Endodermal cell (in vitro differentiated cells): ENCODE measurements around the gene SNTB2. TPM values are rescaled to one million over a fixed set of nuclear protein-coding genes. Genes with fewer than 3 reads are reported as not detected.

Experiments used
- DNase-seq: peaks from one replicate; pipeline ENCODE4 v3.0.0-alpha.2; 2017
- H3K27ac ChIP-seq: 2 replicates; pipeline ENCODE4 v1.5.1; 2013; ENCODE audit warnings: mild to moderate bottlenecking, low read depth, low read length, moderate library complexity
- H3K27me3 ChIP-seq: 2 replicates; pipeline ENCODE4 v1.6.1; 2013; ENCODE audit warnings: mild to moderate bottlenecking, low read length, moderate library complexity; ENCODE audit not compliant: insufficient read depth, control insufficient read depth, poor library complexity, severe bottlenecking
- H3K36me3 ChIP-seq: 2 replicates; pipeline ENCODE4 v1.7.0; 2013; ENCODE audit warnings: mild to moderate bottlenecking, low read length, moderate library complexity; ENCODE audit not compliant: control insufficient read depth, insufficient read depth
- H3K4me1 ChIP-seq: one replicate; pipeline ENCODE4 v1.7.0; 2013; ENCODE audit warnings: low read length; ENCODE audit not compliant: control insufficient read depth, insufficient read depth
- H3K4me3 ChIP-seq: 2 replicates; pipeline ENCODE4 v1.5.1; 2013; ENCODE audit warnings: mild to moderate bottlenecking, low read length, moderate library complexity
- H3K9ac ChIP-seq: 2 replicates; pipeline ENCODE4 v1.6.1; 2013; ENCODE audit warnings: mild to moderate bottlenecking, low read length, moderate library complexity; ENCODE audit not compliant: poor library complexity, severe bottlenecking; ENCODE audit errors: extremely low read depth
- H3K9me3 ChIP-seq: 2 replicates; pipeline ENCODE4 v1.6.1; 2013; ENCODE audit warnings: mild to moderate bottlenecking, low read length, moderate library complexity; ENCODE audit not compliant: control insufficient read depth
- H3K27ac Mint-ChIP-seq: 2 replicates; pipeline ENCODE4 v1.8.0; 2020; ENCODE audit warnings: mixed read lengths
- H3K27me3 Mint-ChIP-seq: 2 replicates; pipeline ENCODE4 v1.8.0; 2021; ENCODE audit warnings: mild to moderate bottlenecking, mixed read lengths; ENCODE audit not compliant: insufficient read depth
- H3K36me3 Mint-ChIP-seq: 2 replicates; pipeline ENCODE4 v1.8.0; 2020; ENCODE audit warnings: low read depth, mixed read lengths
- H3K4me1 Mint-ChIP-seq: 2 replicates; pipeline ENCODE4 v1.8.0; 2020; ENCODE audit warnings: mixed read lengths
- H3K4me3 Mint-ChIP-seq: 2 replicates; pipeline ENCODE4 v1.8.0; 2020; ENCODE audit warnings: mild to moderate bottlenecking, moderate library complexity, mixed read lengths
- H3K9me3 Mint-ChIP-seq: 2 replicates; pipeline ENCODE4 v1.8.0; 2020; ENCODE audit warnings: mild to moderate bottlenecking, mixed read lengths
- WGBS, 2 experiments: methylation state at CpG; one replicate each; pipeline versions ENCODE4 v1.1.5 to v1.1.7; 2013; ENCODE audit warnings: missing lambda C conversion rate in 2 of 2, mixed read lengths in 1 of 2; ENCODE audit not compliant: insufficient coverage in 1 of 2, insufficient read length in 1 of 2; 5-methylcytosine and 5-hydroxymethylcytosine counted together
- total RNA-seq, 2 donors: library from RNA; stranded (reverse); fragmentation: NEBNext Ultra II Directional in 1 of 2; extraction: Animal tissue kit (Norgen Biotek cat#: 25700) in 1 of 2; gene quantifications; 2 replicates in 1 of 2; 3 replicates in 1 of 2; pipeline ENCODE4 v1.2.1, GENCODE V29; 2021
- TF ChIP-seq, protein P1 (sequence below): fragments of 200-600 bp; sonication (generic); conservative IDR thresholded peaks from 2 replicates; pipeline ENCODE4 v1.5.0; 2021; ENCODE audit warnings: antibody characterized with exemption, mild to moderate bottlenecking

The SNTB2 gene
- total RNA-seq, 2 donors from 2014 or later = 15.4 to 24.1 TPM

- Histone ChIP-seq H3K27ac (no peak overlapping the region), H3K9ac (no peak overlapping the region), H3K27me3 (no peaks in the 10 kb centered on the region), H3K4me3 (no peak overlapping the region), H3K4me1 (no peaks in the 10 kb centered on the region), H3K36me3 (peaks cover 80% of the 10 kb centered on the region), H3K9me3 (no peaks in the 10 kb centered on the region)
- Mint-ChIP-seq H3K4me3 (no peak overlapping the region), H3K4me1 (no peaks in the 10 kb centered on the region), H3K36me3 (peaks cover 74% of the 10 kb centered on the region), H3K9me3 (no peaks in the 10 kb centered on the region), H3K27me3 (no peaks in the 10 kb centered on the region), H3K27ac (no peak overlapping the region)
- DNase-seq = no peak
- TF ChIP-seq, protein P1, sequence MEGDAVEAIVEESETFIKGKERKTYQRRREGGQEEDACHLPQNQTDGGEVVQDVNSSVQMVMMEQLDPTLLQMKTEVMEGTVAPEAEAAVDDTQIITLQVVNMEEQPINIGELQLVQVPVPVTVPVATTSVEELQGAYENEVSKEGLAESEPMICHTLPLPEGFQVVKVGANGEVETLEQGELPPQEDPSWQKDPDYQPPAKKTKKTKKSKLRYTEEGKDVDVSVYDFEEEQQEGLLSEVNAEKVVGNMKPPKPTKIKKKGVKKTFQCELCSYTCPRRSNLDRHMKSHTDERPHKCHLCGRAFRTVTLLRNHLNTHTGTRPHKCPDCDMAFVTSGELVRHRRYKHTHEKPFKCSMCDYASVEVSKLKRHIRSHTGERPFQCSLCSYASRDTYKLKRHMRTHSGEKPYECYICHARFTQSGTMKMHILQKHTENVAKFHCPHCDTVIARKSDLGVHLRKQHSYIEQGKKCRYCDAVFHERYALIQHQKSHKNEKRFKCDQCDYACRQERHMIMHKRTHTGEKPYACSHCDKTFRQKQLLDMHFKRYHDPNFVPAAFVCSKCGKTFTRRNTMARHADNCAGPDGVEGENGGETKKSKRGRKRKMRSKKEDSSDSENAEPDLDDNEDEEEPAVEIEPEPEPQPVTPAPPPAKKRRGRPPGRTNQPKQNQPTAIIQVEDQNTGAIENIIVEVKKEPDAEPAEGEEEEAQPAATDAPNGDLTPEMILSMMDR = no peak
- 89 to 100% methylated on average over 1 to 3 of the region's 3 CpGs for WGBS, 2 experiments
Observed at GRCh38 chr16:69157196-69157595, 29.8 kb upstream of the SNTB2 start.

DNA sequence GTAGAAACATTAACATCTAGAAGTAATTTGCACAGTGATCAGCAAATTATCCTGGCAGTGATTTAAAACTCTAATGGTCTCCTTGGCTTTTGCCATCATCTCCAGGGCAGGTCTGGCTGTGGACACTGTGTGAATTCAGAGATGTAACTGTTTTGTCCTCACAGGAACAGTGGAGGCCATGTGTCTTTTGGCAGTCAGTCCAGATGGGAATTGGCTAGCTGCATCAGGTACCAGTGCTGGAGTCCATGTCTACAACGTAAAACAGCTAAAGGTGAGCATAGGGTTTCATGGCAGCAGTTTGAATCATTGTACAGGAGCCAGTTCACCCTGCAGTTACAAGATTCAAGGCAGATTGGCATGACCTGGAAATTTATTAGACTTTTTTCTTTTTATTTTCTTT, 26.8 kb upstream of the SNTB2 start:
- Histone ChIP-seq H3K9ac (no peak overlapping the region), H3K36me3 (peaks cover 71% of the 10 kb centered on the region), H3K9me3 (no peaks in the 10 kb centered on the region), H3K27me3 (no peaks in the 10 kb centered on the region), H3K4me1 (no peaks in the 10 kb centered on the region), H3K27ac (no peak overlapping the region), H3K4me3 (no peak overlapping the region)
- no peaks in the 10 kb centered on the region for H3K27me3 Mint-ChIP-seq
- no peak overlapping the region for H3K27ac Mint-ChIP-seq
- no peak for DNase-seq
- H3K4me3 Mint-ChIP-seq = no peak overlapping the region
- WGBS, 2 experiments = 85 to 100% methylated on average over 1 of the region's 1 CpG
- peaks cover 67% of the 10 kb centered on the region for H3K36me3 Mint-ChIP-seq
- no peaks in the 10 kb centered on the region for H3K9me3 Mint-ChIP-seq
- no peaks in the 10 kb centered on the region for H3K4me1 Mint-ChIP-seq
- TF ChIP-seq, protein P1 = no peak

GRCh38 chr16:69165584-69165983, 21.4 kb upstream of the SNTB2 start:
- WGBS, 2 experiments = 94 to 98% methylated on average over 6 of the region's 6 CpGs
- no peak overlapping the region for H3K27ac Mint-ChIP-seq
- no peaks in the 10 kb centered on the region for H3K9me3 Mint-ChIP-seq
- H3K4me3 Mint-ChIP-seq = no peak overlapping the region
- TF ChIP-seq, protein P1 = no peak
- no peak for DNase-seq
- H3K27me3 ChIP-seq = no peaks in the 10 kb centered on the region
- no peak overlapping the region for H3K27ac ChIP-seq
- no peaks in the 10 kb centered on the region for H3K27me3 Mint-ChIP-seq
- H3K4me3 ChIP-seq = no peak overlapping the region
- H3K4me1 ChIP-seq = no peaks in the 10 kb centered on the region
- H3K9ac ChIP-seq = no peak overlapping the region
- H3K36me3 ChIP-seq = peaks cover 61% of the 10 kb centered on the region
- H3K9me3 ChIP-seq = no peaks in the 10 kb centered on the region
- peaks cover 6% of the 10 kb centered on the region for H3K4me1 Mint-ChIP-seq
- H3K36me3 Mint-ChIP-seq = peaks cover 62% of the 10 kb centered on the region
